ENCODE data around the gene TMEM178A. TPM values are rescaled to one million over a fixed set of nuclear protein-coding genes. Genes with fewer than 3 reads are reported as not detected.

The TMEM178A gene
- total and polyA plus RNA-seq, 10 donors = 0.49 to 2.1 (median 0.89) TPM

DNA sequence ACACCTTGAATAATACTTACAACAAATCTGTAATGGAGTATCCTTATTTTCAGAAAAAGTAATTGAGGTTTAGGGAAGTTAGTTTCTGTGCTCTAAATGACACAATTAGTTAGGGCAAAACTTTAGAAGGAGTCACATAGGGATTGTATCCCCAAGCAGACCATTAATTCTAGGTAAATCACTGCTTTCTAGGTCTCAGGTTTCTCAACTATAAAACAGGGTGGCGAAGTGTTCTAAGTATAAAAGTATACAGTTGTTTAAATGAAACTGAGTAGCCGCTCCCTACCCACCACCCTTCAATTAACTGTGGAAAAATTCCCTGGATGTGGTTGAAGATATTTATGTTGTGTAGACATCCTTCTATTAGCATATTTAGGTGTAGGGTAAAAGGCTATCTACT, 19.9 kb upstream of the TMEM178A start:
- H3K9me3 ChIP-seq = no peaks in the 10 kb centered on the region
- intact Hi-C loops (cut with DNase I; ENCODE audit: low total_unique reads) = no loop called here
- no peaks in the 10 kb centered on the region for H3K36me3 ChIP-seq
- H3K27ac ChIP-seq = no peak overlapping the region
- no peak overlapping the region for H3K4me3 ChIP-seq
- H3K27me3 ChIP-seq (replicated peaks in 1 of 7) = no peaks in the 10 kb centered on the region
- TF ChIP-seq, protein P1, sequence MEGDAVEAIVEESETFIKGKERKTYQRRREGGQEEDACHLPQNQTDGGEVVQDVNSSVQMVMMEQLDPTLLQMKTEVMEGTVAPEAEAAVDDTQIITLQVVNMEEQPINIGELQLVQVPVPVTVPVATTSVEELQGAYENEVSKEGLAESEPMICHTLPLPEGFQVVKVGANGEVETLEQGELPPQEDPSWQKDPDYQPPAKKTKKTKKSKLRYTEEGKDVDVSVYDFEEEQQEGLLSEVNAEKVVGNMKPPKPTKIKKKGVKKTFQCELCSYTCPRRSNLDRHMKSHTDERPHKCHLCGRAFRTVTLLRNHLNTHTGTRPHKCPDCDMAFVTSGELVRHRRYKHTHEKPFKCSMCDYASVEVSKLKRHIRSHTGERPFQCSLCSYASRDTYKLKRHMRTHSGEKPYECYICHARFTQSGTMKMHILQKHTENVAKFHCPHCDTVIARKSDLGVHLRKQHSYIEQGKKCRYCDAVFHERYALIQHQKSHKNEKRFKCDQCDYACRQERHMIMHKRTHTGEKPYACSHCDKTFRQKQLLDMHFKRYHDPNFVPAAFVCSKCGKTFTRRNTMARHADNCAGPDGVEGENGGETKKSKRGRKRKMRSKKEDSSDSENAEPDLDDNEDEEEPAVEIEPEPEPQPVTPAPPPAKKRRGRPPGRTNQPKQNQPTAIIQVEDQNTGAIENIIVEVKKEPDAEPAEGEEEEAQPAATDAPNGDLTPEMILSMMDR (IDR thresholded peaks at IDR 0.05 in 8 of 11, conservative IDR thresholded peaks at IDR 0.05 in 3 of 11) = no peak
- TF ChIP-seq POLR2A (IDR thresholded peaks at IDR 0.05) (no peak), POLR2AphosphoS5 (IDR thresholded peaks at IDR 0.05) (no peak)
- DNase-seq = no peak
- WGBS, 5 donors = 88 to 99% (median 95%) methylated on average over 2 of the region's 2 CpGs
- no peaks in the 10 kb centered on the region for H3K4me1 ChIP-seq

DNA sequence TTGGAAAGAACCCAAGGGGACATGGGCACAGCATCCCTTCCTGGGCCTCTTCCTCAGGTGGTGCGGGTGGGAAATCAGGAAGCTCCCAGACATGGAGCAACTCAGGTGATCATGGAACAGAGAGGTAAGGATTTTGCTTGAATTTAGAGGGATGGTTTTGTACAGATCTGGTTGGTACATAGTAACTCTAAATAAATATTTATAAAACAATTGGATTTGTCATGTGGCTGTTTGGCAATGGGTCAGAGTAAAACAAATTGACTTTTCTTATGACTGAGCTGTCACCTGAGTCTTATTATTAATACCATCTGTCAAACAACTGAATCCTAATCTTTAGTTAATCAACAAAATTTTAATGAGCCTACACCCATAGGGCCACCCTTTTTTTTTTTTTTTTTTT, 19.4 kb upstream of the TMEM178A start:
- H3K4me1 ChIP-seq = no peaks in the 10 kb centered on the region
- H3K27ac ChIP-seq = no peak overlapping the region
- TF ChIP-seq POLR2AphosphoS5 (IDR thresholded peaks at IDR 0.05) (no peak), POLR2A (IDR thresholded peaks at IDR 0.05) (no peak)
- TF ChIP-seq, protein P1 (IDR thresholded peaks at IDR 0.05 in 8 of 11, conservative IDR thresholded peaks at IDR 0.05 in 3 of 11) = no peak
- no peaks in the 10 kb centered on the region for H3K36me3 ChIP-seq
- intact Hi-C loops (cut with DNase I; ENCODE audit: low total_unique reads) = no loop called here
- H3K9me3 ChIP-seq = no peaks in the 10 kb centered on the region
- no peaks in the 10 kb centered on the region for H3K27me3 ChIP-seq (replicated peaks in 1 of 7)
- whole genome bisulfite sequencing, 5 donors = 83 to 100% (median 91%) methylated on average over 1 of the region's 1 CpG
- no peak for DNase-seq
- no peak overlapping the region for H3K4me3 ChIP-seq

DNA sequence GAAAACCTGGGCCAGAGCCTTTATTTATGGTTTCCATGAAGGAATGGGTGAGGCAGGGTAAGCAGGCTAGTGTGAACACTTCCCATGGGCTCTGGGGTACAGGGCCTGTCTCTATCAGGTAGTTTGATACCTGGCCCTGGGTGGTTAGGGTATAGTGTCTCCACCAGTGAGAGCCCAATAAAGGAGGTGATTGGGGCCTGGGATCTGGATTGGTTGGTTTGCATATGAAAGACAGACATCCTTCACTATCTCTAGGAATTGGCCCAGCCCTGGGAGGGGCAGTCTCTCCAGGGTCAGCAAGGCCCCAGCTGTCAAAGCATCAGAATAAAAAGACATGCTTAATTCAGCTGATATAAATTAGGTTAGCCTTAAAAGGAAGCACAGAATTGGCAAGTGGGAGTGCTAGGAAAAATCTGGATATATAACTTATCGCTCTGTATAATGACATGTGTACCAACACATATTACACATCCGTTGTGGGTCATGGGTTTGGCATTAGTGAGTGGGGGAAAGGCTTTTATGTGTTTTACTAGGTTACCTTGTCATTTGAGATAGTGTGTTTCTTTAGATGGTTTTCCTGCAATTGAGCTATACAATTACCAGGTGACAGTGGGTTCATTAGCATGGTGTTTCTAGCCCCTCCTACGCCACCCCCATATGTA, 18.5 kb upstream of the TMEM178A start:
- intact Hi-C loops (cut with DNase I; ENCODE audit: low total_unique reads) = no loop called here
- WGBS, 5 donors = 85 to 94% (median 91%) methylated on average over 3 of the region's 3 CpGs
- DNase-seq = no peak
- no peaks in the 10 kb centered on the region for H3K9me3 ChIP-seq
- H3K27ac ChIP-seq = no peak overlapping the region
- H3K36me3 ChIP-seq = no peaks in the 10 kb centered on the region
- H3K27me3 ChIP-seq (replicated peaks in 1 of 7) = no peaks in the 10 kb centered on the region
- no peak overlapping the region for H3K4me3 ChIP-seq
- TF ChIP-seq POLR2A (IDR thresholded peaks at IDR 0.05) = no peak
- TF ChIP-seq, protein P1 (IDR thresholded peaks at IDR 0.05 in 8 of 11, conservative IDR thresholded peaks at IDR 0.05 in 3 of 11) = no peak
- TF ChIP-seq POLR2AphosphoS5 (IDR thresholded peaks at IDR 0.05) = no peak
- H3K4me1 ChIP-seq = no peaks in the 10 kb centered on the region

DNA sequence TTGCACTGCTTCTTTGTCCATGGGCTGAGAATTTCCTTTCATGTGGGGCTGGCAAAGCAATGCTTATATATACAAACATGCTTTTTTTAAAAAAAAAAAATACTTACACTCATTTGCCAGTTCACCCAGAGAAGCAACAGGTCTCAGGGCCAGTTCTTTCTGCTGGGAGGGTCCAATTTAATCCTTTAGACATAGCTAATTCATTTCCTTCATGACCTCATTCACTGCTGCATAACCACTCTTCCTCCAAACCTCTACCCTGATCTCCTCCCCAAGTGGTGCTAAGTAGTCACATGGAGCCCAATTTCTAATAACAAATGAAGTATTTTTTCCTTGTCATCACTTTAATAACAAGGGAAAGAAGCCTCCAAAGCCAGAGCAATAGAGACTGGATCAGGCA, 17.1 kb upstream of the TMEM178A start:
- no peaks in the 10 kb centered on the region for H3K27me3 ChIP-seq (replicated peaks in 1 of 7)
- H3K4me3 ChIP-seq = no peak overlapping the region
- no peaks in the 10 kb centered on the region for H3K36me3 ChIP-seq
- H3K9me3 ChIP-seq = no peaks in the 10 kb centered on the region
- intact Hi-C loops (cut with DNase I; ENCODE audit: low total_unique reads) = no loop called here
- H3K4me1 ChIP-seq = no peaks in the 10 kb centered on the region
- H3K27ac ChIP-seq = no peak overlapping the region
- TF ChIP-seq POLR2A (IDR thresholded peaks at IDR 0.05) (no peak), POLR2AphosphoS5 (IDR thresholded peaks at IDR 0.05) (no peak)
- TF ChIP-seq, protein P1 (IDR thresholded peaks at IDR 0.05 in 8 of 11, conservative IDR thresholded peaks at IDR 0.05 in 3 of 11) = no peak
- no peak for DNase-seq
